Measurements from ENCODE around the gene PNPO. TPM values are rescaled to one million over a fixed set of nuclear protein-coding genes. Genes with fewer than 3 reads are reported as not detected.
A peak's percentile ranks its signal among the peaks of the same experiment; 100 is the strongest.

PNPO gene
- total RNA-seq, 1 donor from 2014 or later = 43.5 TPM

GRCh38 chr17:47967607-47968252 is 26.4 kb downstream of the PNPO start:
- Histone ChIP-seq H3K4me3 (ENCODE audit: low read depth, low read length) (no peak overlapping the region), H3K27me3 (ENCODE audit: control insufficient read depth, insufficient read depth, low read length) (no peaks in the 10 kb centered on the region), H3K36me3 (ENCODE audit: control insufficient read depth, insufficient read depth, low read length) (no peaks in the 10 kb centered on the region)
- DNase-seq (ENCODE audit: low read depth) = no peak
- no peak for TF ChIP-seq CTCF (IDR thresholded peaks at IDR 0.05; ENCODE audit: insufficient read depth, low read length, poor library complexity, severe bottlenecking)

DNA sequence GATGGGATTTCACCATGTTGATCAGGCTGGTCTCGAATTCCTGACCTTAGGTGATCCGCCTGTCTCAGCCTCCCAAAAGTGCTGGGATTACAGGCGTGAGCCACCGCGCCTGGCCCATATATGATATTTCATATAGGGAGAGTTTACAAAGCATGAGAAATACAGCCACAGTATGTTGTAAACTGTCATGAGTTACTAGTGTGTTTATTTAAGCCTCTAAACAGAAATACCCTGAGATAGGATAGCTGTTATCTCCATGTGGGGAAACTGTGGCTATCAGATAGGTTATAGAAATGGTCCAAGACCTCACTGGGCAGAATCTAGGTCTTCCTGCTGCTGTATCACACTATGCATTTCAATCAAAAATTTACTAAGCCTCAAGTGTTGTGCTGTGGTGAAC is 27.5 kb downstream of the PNPO start:
- no peaks in the 10 kb centered on the region for H3K27me3 ChIP-seq (ENCODE audit: control insufficient read depth, insufficient read depth, low read length)

DNA sequence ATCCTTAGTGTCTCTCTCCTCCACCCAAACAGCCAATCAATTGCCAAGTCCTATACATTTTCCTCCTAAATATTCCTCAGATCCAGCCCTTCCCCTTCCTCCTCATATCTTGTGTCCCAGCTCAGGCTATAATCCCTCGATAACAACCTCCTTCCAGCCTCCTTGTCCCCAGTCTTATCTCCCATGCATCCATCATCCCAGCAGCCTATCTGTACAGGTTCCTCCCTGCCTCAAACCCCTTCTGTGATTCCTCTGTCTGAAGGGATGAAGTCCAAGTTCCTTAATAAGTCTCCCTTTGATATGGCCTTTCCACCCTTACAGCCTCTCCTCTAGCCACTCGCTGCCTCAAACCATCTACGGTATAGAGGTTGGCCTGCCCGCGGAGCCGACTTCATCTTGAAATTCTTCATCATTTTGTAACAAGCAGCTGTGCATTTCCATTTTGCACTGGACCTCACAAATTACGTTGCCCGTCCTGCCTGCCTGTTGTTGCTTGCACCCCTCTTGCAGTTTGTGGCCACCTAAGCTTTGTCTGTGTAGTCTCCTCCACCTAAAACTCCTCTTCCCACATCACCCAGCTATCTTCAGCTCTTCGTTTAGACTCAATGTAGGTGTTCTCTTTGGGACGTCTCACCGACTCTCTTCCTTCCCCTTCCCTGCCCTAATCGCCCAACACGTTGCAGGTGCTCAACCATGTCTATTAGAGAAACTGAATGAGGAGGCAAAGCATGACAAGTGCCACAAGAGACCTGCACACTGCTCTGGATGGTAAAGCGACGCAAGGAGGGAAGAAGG is 28.8 kb downstream of the PNPO start:
- Histone ChIP-seq H3K27me3 (ENCODE audit: control insufficient read depth, insufficient read depth, low read length) (no peaks in the 10 kb centered on the region), H3K4me3 (ENCODE audit: low read depth, low read length) (no peak overlapping the region), H3K36me3 (ENCODE audit: control insufficient read depth, insufficient read depth, low read length) (no peaks in the 10 kb centered on the region)
- no peak for TF ChIP-seq CTCF (IDR thresholded peaks at IDR 0.05; ENCODE audit: insufficient read depth, low read length, poor library complexity, severe bottlenecking)
- DNase-seq (ENCODE audit: low read depth) = no peak

More for the DNA sequence above, 27.5 kb downstream of the PNPO start:
- TF ChIP-seq CTCF (IDR thresholded peaks at IDR 0.05; ENCODE audit: insufficient read depth, low read length, poor library complexity, severe bottlenecking) = no peak
- no peak overlapping the region for H3K4me3 ChIP-seq (ENCODE audit: low read depth, low read length)
- no peak for DNase-seq (ENCODE audit: low read depth)
- H3K36me3 ChIP-seq (ENCODE audit: control insufficient read depth, insufficient read depth, low read length) = no peaks in the 10 kb centered on the region

DNA sequence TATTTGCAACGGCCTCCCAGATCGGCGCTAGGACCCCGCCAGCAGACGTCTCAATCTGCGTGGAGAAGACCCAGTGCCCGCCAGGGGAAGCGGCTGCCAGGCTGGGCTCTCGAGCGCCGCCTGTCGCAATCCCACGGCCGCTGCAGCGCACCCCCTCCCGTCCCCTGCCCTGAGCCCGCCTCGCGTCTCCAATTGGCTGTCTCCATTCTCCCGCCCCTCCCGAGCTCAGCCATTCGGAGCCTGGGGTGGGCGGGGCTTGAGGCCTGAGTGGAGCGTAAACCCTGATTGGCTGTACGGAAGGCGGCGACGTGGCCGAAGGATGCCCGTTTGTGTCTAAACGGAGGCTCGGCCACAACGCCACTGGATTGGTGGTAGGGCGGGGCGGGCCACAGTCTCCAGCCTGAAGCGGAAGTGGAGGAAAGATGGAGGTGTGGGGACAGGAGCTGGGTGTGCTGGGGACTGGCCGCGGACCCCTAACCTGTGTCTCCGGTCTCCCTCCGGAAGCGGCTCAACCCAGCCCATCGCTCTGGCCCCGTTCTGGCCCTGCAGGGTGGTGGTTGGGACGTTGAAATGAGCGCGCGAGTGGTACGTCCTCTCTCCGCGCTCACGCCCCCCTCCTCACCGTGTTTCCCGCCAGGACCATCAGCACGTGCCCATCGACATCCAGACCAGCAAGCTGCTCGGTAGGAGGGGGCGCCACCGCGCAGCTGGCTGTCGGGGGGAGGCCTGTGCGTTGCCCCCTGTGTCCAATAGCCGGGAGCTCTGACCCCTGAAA is 29.5 kb downstream of the PNPO start, which contains the start of gene CDK5RAP3:
CDK5RAP3 (plus strand) TSS at position 389 of the 775 bp plus-strand sequence; CDS start at position 423, 34 bp downstream.
- Histone ChIP-seq H3K4me3 (ENCODE audit: low read depth, low read length) (peak within 1 kb of the TSS; percentile 84), H3K27me3 (ENCODE audit: control insufficient read depth, insufficient read depth, low read length) (no peaks in the 10 kb centered on the region), H3K36me3 (ENCODE audit: control insufficient read depth, insufficient read depth, low read length) (no peaks in the 10 kb centered on the region)
- peak; percentile 94 for DNase-seq (ENCODE audit: low read depth)
- peak; percentile 94 for TF ChIP-seq CTCF (IDR thresholded peaks at IDR 0.05; ENCODE audit: insufficient read depth, low read length, poor library complexity, severe bottlenecking)

DNA sequence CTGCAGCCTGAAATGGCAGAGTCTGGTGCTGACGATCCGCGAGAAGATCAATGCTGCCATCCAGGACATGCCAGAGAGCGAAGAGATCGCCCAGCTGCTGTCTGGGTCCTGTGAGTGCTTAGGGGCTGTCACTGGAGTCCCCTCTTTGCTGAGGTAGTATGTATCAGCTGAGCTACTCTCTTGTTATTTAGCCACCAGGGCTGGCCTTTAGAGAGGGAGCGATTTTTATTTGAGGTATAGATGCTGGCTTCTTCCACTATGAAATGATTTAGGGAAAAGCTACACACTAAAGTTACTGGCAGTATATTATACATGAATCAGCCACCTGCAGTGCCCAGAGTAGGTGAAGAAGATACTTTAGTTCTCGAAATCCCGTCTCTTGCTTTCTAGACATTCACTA is 32.2 kb downstream of the PNPO start:
- Histone ChIP-seq H3K36me3 (ENCODE audit: control insufficient read depth, insufficient read depth, low read length) (no peaks in the 10 kb centered on the region), H3K27me3 (ENCODE audit: control insufficient read depth, insufficient read depth, low read length) (no peaks in the 10 kb centered on the region), H3K4me3 (ENCODE audit: low read depth, low read length) (no peak overlapping the region)
- no peak for DNase-seq (ENCODE audit: low read depth)
- no peak for TF ChIP-seq CTCF (IDR thresholded peaks at IDR 0.05; ENCODE audit: insufficient read depth, low read length, poor library complexity, severe bottlenecking)

Measured in kidney epithelial cell (primary cell).